ENCODE data around the gene CEP68.

GRCh38 chr2:65081232-65081685, 25.0 kb downstream of the CEP68 start:
- TF ChIP-seq CEBPB (IDR thresholded peaks at IDR 0.05), result no peak
- no peak for TF ChIP-seq CTCF (IDR thresholded peaks at IDR 0.05)
- no peak for TF ChIP-seq USF2 (IDR thresholded peaks at IDR 0.05)
- TF ChIP-seq RCOR1 (IDR thresholded peaks at IDR 0.05; ENCODE audit: low read depth, low read length), result no peak
- no peak for TF ChIP-seq CHD4 (IDR thresholded peaks at IDR 0.05; ENCODE audit: borderline replicate concordance)
- no peak for TF ChIP-seq POLR2A (IDR thresholded peaks at IDR 0.05; ENCODE audit: low read length)
- TF ChIP-seq MAZ (IDR thresholded peaks at IDR 0.05; ENCODE audit: borderline replicate concordance, low read depth, low read length), result no peak
- TF ChIP-seq RNF2 (IDR thresholded peaks at IDR 0.05; ENCODE audit: borderline replicate concordance, low read depth), result no peak
- no peak for TF ChIP-seq HOXA7 (CRISPR knock-in tag; IDR thresholded peaks at IDR 0.05)
- no peak for TF ChIP-seq SMC3 (IDR thresholded peaks at IDR 0.05)
- TF ChIP-seq EP300 (IDR thresholded peaks at IDR 0.05), result no peak
- no peak for TF ChIP-seq FOSL2 (IDR thresholded peaks at IDR 0.05)
- TF ChIP-seq FOSL2 (CRISPR knock-in tag; IDR thresholded peaks at IDR 0.05), result no peak

Data from A549 (cell line).